ENCODE results near the gene PITPNM1. TPM values are rescaled to one million over a fixed set of nuclear protein-coding genes. Genes with fewer than 3 reads are reported as not detected.

PITPNM1 gene
- total RNA-seq, 1 experiment from 2014 or later: 65.0 TPM

GRCh38 chr11:67507242-67507863 lies 2.2 kb upstream of the PITPNM1 start:
- no peak for DNase-seq
- TSS peak; percentile 81 for BruUV-seq (replicated peaks)
- ChIA-PET POLR2A (interaction anchor here (0.5 kb wide), 1 partner anchor 87 kb away, joined by 5 read pairs; no protein-coding TSS in a partner anchor), CTCF (no interaction called here)
- H3K4me1 ChIP-seq: peaks cover 62% of the 10 kb centered on the region
- no peaks in the 10 kb centered on the region for H3K9me3 Mint-ChIP-seq (ENCODE audit: unreplicated experiment)
- intact Hi-C loops (cut with micrococcal nuclease; ENCODE audit: unreplicated experiment): loop anchor here (5.0 to 10.0 kb wide), 4 partner anchors 65 to 393 kb away; partner anchors contain the start of genes CORO1B, KDM2A, PPP1CA and TBC1D10C
- H3K36me3 ChIP-seq (ENCODE audit: control insufficient read depth, insufficient read depth, low read length): no peaks in the 10 kb centered on the region
- peaks cover 58% of the 10 kb centered on the region for H3K36me3 Mint-ChIP-seq (ENCODE audit: insufficient read depth, unreplicated experiment)
- H3K27ac Mint-ChIP-seq (ENCODE audit: unreplicated experiment): peak overlapping the region; percentile 100
- H3K4me3 Mint-ChIP-seq (ENCODE audit: unreplicated experiment): peak overlapping the region; percentile 99
- H3K4me1 Mint-ChIP-seq (ENCODE audit: low read depth, unreplicated experiment): peaks cover 56% of the 10 kb centered on the region
- H3K27me3 Mint-ChIP-seq (ENCODE audit: insufficient read depth, unreplicated experiment): no peaks in the 10 kb centered on the region
- no peaks in the 10 kb centered on the region for H3K27me3 ChIP-seq (replicated peaks; ENCODE audit: control insufficient read depth, insufficient read depth, low read length)
- H3K4me3 ChIP-seq (ENCODE audit: low read depth, low read length): peak overlapping the region; percentile 66
- no peak for TF ChIP-seq CTCF (IDR thresholded peaks at IDR 0.05; ENCODE audit: insufficient read depth in 1 of 2, low read depth in 1 of 2, low read length in 1 of 2, severe bottlenecking in 1 of 2, unreplicated experiment in 1 of 2)
- H3K9me3 ChIP-seq: no peaks in the 10 kb centered on the region

GRCh38 chr11:67506426-67507051 lies 1.4 kb upstream of the PITPNM1 start:
- DNase-seq: peak in 1 of 2 experiments; percentile 51
- Mint-ChIP-seq H3K4me3 (ENCODE audit: unreplicated experiment) (peak overlapping the region; percentile 99), H3K36me3 (ENCODE audit: insufficient read depth, unreplicated experiment) (peaks cover 64% of the 10 kb centered on the region), H3K9me3 (ENCODE audit: unreplicated experiment) (no peaks in the 10 kb centered on the region), H3K4me1 (ENCODE audit: low read depth, unreplicated experiment) (peaks cover 56% of the 10 kb centered on the region), H3K27me3 (ENCODE audit: insufficient read depth, unreplicated experiment) (no peaks in the 10 kb centered on the region), H3K27ac (ENCODE audit: unreplicated experiment) (peak overlapping the region; percentile 100)
- peak overlapping the region; percentile 66 for H3K4me3 ChIP-seq (ENCODE audit: low read depth, low read length)
- no TSS peak for BruUV-seq (replicated peaks)
- TF ChIP-seq CTCF (IDR thresholded peaks at IDR 0.05; ENCODE audit: insufficient read depth in 1 of 2, low read depth in 1 of 2, low read length in 1 of 2, severe bottlenecking in 1 of 2, unreplicated experiment in 1 of 2): no peak
- ChIA-PET CTCF (no interaction called here), POLR2A (no interaction called here)
- no peaks in the 10 kb centered on the region for H3K27me3 ChIP-seq (replicated peaks; ENCODE audit: control insufficient read depth, insufficient read depth, low read length)
- no peaks in the 10 kb centered on the region for H3K36me3 ChIP-seq (ENCODE audit: control insufficient read depth, insufficient read depth, low read length)
- intact Hi-C loops (cut with micrococcal nuclease; ENCODE audit: unreplicated experiment): loop anchor here (5.0 to 10.0 kb wide), 4 partner anchors 64 to 392 kb away; partner anchors contain the start of genes CORO1B, KDM2A, PPP1CA and TBC1D10C
- H3K9me3 ChIP-seq: no peaks in the 10 kb centered on the region
- H3K4me1 ChIP-seq: peaks cover 54% of the 10 kb centered on the region

- peaks cover 48% of the 10 kb centered on the region for H3K4me1 Mint-ChIP-seq (ENCODE audit: low read depth, unreplicated experiment)
- Histone ChIP-seq H3K27me3 (replicated peaks; ENCODE audit: control insufficient read depth, insufficient read depth, low read length) (no peaks in the 10 kb centered on the region), H3K9me3 (no peaks in the 10 kb centered on the region), H3K36me3 (ENCODE audit: control insufficient read depth, insufficient read depth, low read length) (peaks cover 2% of the 10 kb centered on the region; the same call in 1 of the 2 replicates), H3K4me1 (peaks cover 47% of the 10 kb centered on the region), H3K4me3 (ENCODE audit: low read depth, low read length) (peak overlapping the region; percentile 91)
- no TSS peak for BruUV-seq (replicated peaks)
- no peaks in the 10 kb centered on the region for H3K27me3 Mint-ChIP-seq (ENCODE audit: insufficient read depth, unreplicated experiment)
- peaks cover 66% of the 10 kb centered on the region for H3K36me3 Mint-ChIP-seq (ENCODE audit: insufficient read depth, unreplicated experiment)
- H3K4me3 Mint-ChIP-seq (ENCODE audit: unreplicated experiment): peak overlapping the region; percentile 99
- CTCF ChIA-PET: interaction anchor here (0.6 to 1.7 kb wide), 2 partner anchors 104 to 124 kb away, joined by 3 to 4 read pairs; partner anchors contain the start of gene PPP1CA
- TF ChIP-seq CTCF (IDR thresholded peaks at IDR 0.05; ENCODE audit: insufficient read depth in 1 of 2, low read depth in 1 of 2, low read length in 1 of 2, severe bottlenecking in 1 of 2, unreplicated experiment in 1 of 2): peak; percentile 97 to 98
- intact Hi-C loops (cut with micrococcal nuclease; ENCODE audit: unreplicated experiment): loop anchor here (5.0 to 10.0 kb wide), 4 partner anchors 64 to 391 kb away; partner anchors contain the start of genes CORO1B, KDM2A, PPP1CA and TBC1D10C
- POLR2A ChIA-PET: interaction anchor here (0.6 kb wide), 1 partner anchor 1505 kb away, joined by 4 read pairs; no protein-coding TSS in a partner anchor
- peak; percentile 77 to 90 for DNase-seq
- peak overlapping the region; percentile 100 for H3K27ac Mint-ChIP-seq (ENCODE audit: unreplicated experiment)
- no peaks in the 10 kb centered on the region for H3K9me3 Mint-ChIP-seq (ENCODE audit: unreplicated experiment)
Observed at GRCh38 chr11:67505605-67506396, 638 bp upstream of the PITPNM1 start.
